ENCODE data around the gene ZYX.
"Not testable (repeated sequence)": the region's sequence is repeated elsewhere in the genome, so short reads cannot be mapped to it uniquely, and the experiment has no call there.

The ZYX gene

GRCh38 chr7:143418681-143419458 is 37.7 kb downstream of the ZYX start:
- DNase-seq (ENCODE audit: low spot score): no peak

- DNase-seq (ENCODE audit: low spot score): no peak
These were observed 38.7 kb downstream of the ZYX start for GRCh38 chr7:143419880-143420279.

GRCh38 chr7:143420624-143421023 is 39.5 kb downstream of the ZYX start:
- DNase-seq (ENCODE audit: low spot score): not testable (repeated sequence)

GRCh38 chr7:143422033-143422432 is 40.9 kb downstream of the ZYX start:
- no peak for DNase-seq (ENCODE audit: low spot score)

- DNase-seq (ENCODE audit: low spot score): not testable (repeated sequence)
These were observed 43.3 kb downstream of the ZYX start for GRCh38 chr7:143424476-143424875.

GRCh38 chr7:143426479-143427142 is 45.5 kb downstream of the ZYX start:
- no peak for DNase-seq (ENCODE audit: low spot score)

- no peak for DNase-seq (ENCODE audit: low spot score)
These were observed 48.9 kb downstream of the ZYX start for GRCh38 chr7:143429770-143430698.

- no peak for DNase-seq (ENCODE audit: low spot score)
These were observed 50.0 kb downstream of the ZYX start for GRCh38 chr7:143431109-143431508.

- no peak for DNase-seq (ENCODE audit: low spot score)
These were observed 52.6 kb downstream of the ZYX start for GRCh38 chr7:143433759-143434158.

GRCh38 chr7:143434660-143435059 is 53.5 kb downstream of the ZYX start:
- no peak for DNase-seq (ENCODE audit: low spot score)

- no peak for DNase-seq (ENCODE audit: low spot score)
These were observed 54.1 kb downstream of the ZYX start for GRCh38 chr7:143435266-143435665.

- DNase-seq (ENCODE audit: low spot score): no peak
These were observed 55.3 kb downstream of the ZYX start for GRCh38 chr7:143436325-143436946.

GRCh38 chr7:143437578-143437977 is 56.4 kb downstream of the ZYX start:
- no peak for DNase-seq (ENCODE audit: low spot score)

GRCh38 chr7:143439866-143440265 is 58.7 kb downstream of the ZYX start:
- DNase-seq (ENCODE audit: low spot score): no peak
